ENCODE measurements around the gene NXNL2. TPM values are rescaled to one million over a fixed set of nuclear protein-coding genes. Genes with fewer than 3 reads are reported as not detected.

The NXNL2 gene
- not detected for total RNA-seq

DNA sequence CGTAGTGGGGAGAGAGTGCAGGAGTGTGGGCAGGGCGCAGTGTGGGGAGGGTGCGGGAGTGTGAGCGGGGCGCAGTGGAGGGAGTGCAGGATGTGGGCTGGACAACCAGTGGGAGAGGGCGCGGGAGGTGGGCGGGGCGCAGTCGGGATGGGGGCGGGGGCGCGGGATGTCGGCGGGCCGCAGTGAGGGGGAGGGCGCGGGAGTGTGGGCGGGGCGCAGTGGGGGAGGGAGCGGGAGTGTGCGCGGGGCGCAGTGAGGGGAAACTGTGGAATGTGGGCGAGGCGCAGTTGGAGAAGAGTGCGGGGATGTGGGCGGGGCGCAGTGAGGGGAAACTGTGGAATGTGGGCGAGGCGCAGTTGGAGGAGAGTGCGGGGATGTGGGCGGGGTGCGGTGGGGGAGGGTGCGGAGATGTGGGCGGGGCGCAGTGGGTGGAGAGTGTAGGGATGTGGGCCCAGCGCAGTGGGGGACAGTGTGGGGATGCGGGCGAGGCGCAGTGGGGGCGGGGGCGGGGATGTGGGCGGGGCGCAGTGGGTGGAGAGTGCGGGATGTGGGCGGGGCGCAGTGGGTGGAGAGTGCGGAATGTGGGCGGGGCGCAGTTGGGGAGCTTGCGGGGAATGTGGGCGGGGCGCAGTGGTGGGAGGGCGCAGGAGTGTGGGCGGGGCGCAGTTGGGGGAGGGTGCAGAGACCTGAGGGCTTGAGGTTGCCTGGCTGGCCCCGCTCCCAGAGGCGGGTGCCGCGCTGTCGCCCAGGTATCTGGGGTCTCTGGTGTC is at the start of gene NXNL2:
NXNL2 (plus strand) TSS at position 723 of the 770 bp plus-strand sequence. CDS start 257 bp downstream, outside the sequence.

Other genes starting within 250 kb of the NXNL2 start
- gene SPIN1, start 146.7 kb upstream of the NXNL2 start, total RNA-seq: 10 to 100 TPM; 27.7 to 28.0 TPM